Ishikawa (cell line): ENCODE measurements around the gene TNIP3.

Source experiments
- CEBPB ChIP-seq: IDR thresholded peaks from 2 replicates; pipeline ENCODE4 v1.6.1; 2012
- CREB1 ChIP-seq: IDR thresholded peaks from 2 replicates; pipeline ENCODE4 v1.6.1; 2012; ENCODE audit warnings: low read depth
- EGR1 ChIP-seq: IDR thresholded peaks from 2 replicates; pipeline ENCODE4 v1.6.1; 2012
- EP300 ChIP-seq: IDR thresholded peaks from 2 replicates; pipeline ENCODE4 v1.6.1; 2012; ENCODE audit warnings: borderline replicate concordance
- NFIC ChIP-seq: IDR thresholded peaks from 2 replicates; pipeline ENCODE4 v1.6.1; 2012
- TAF1 ChIP-seq: IDR thresholded peaks from 2 replicates; pipeline ENCODE4 v1.6.1; 2012; ENCODE audit warnings: low read depth, mild to moderate bottlenecking
- TCF12 ChIP-seq: IDR thresholded peaks from 2 replicates; pipeline ENCODE4 v1.6.1; 2012; ENCODE audit warnings: low read depth
- TEAD4 ChIP-seq: IDR thresholded peaks from 2 replicates; pipeline ENCODE4 v1.6.1; 2012
- YY1 ChIP-seq: IDR thresholded peaks from 2 replicates; pipeline ENCODE4 v1.6.1; 2012; ENCODE audit warnings: low read depth
- ZBTB7A ChIP-seq: IDR thresholded peaks from 2 replicates; pipeline ENCODE4 v1.6.1; 2012; ENCODE audit warnings: low read depth
- TF ChIP-seq, protein P1 (sequence below): IDR thresholded peaks from 2 replicates; pipeline ENCODE4 v1.6.1; 2012; ENCODE audit warnings: low read depth, mild to moderate bottlenecking

DNA sequence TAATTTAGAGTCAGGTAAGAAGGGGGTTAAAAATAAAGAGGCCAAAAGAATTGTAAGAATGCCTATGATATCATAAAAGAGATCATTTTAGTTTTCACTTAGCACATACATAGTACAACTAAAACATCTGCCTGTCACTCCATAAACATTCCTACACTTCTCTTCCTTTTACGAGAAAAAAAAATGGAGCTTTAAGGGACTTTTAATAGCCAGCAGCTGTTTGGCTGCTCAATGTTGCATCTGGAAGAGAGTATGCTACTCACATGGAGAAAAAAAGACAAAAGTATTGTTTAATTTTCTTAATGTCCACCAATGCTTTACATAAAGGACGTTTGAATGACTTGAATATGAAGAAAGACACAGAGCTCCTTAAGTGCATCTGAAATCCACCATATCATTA lies 48.7 kb upstream of the TNIP3 start:
- TF ChIP-seq ZBTB7A (no peak), NFIC (no peak), CREB1 (no peak), TEAD4 (no peak), YY1 (no peak), TCF12 (no peak), EP300 (no peak), TAF1 (no peak), EGR1 (no peak), CEBPB (no peak)
- TF ChIP-seq, protein P1, sequence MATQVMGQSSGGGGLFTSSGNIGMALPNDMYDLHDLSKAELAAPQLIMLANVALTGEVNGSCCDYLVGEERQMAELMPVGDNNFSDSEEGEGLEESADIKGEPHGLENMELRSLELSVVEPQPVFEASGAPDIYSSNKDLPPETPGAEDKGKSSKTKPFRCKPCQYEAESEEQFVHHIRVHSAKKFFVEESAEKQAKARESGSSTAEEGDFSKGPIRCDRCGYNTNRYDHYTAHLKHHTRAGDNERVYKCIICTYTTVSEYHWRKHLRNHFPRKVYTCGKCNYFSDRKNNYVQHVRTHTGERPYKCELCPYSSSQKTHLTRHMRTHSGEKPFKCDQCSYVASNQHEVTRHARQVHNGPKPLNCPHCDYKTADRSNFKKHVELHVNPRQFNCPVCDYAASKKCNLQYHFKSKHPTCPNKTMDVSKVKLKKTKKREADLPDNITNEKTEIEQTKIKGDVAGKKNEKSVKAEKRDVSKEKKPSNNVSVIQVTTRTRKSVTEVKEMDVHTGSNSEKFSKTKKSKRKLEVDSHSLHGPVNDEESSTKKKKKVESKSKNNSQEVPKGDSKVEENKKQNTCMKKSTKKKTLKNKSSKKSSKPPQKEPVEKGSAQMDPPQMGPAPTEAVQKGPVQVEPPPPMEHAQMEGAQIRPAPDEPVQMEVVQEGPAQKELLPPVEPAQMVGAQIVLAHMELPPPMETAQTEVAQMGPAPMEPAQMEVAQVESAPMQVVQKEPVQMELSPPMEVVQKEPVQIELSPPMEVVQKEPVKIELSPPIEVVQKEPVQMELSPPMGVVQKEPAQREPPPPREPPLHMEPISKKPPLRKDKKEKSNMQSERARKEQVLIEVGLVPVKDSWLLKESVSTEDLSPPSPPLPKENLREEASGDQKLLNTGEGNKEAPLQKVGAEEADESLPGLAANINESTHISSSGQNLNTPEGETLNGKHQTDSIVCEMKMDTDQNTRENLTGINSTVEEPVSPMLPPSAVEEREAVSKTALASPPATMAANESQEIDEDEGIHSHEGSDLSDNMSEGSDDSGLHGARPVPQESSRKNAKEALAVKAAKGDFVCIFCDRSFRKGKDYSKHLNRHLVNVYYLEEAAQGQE = no peak
